ENCODE results near the gene COA8.

COA8 gene

GRCh38 chr14:103537175-103537990 is 25.4 kb upstream of the COA8 start:
- no peak for DNase-seq

GRCh38 chr14:103538291-103539055 is 24.3 kb upstream of the COA8 start:
- DNase-seq: no peak

- no peak for DNase-seq
Observed at GRCh38 chr14:103539056-103539825, 23.5 kb upstream of the COA8 start.

GRCh38 chr14:103540821-103541708 is 21.7 kb upstream of the COA8 start:
- no peak for DNase-seq

- peak; percentile 85 for DNase-seq
Observed at GRCh38 chr14:103541709-103542604, 20.8 kb upstream of the COA8 start.

GRCh38 chr14:103542605-103543088 is 20.1 kb upstream of the COA8 start:
- DNase-seq: peak; percentile 99

- peak; percentile 81 for DNase-seq
Observed at GRCh38 chr14:103543140-103543539, 19.6 kb upstream of the COA8 start.

- no peak for DNase-seq
Observed at GRCh38 chr14:103543721-103544387, 18.9 kb upstream of the COA8 start.

- DNase-seq: no peak
Observed at GRCh38 chr14:103544388-103545218, 18.2 kb upstream of the COA8 start.

- no peak for DNase-seq
Observed at GRCh38 chr14:103545219-103545914, 17.4 kb upstream of the COA8 start.

GRCh38 chr14:103545915-103546651 is 16.7 kb upstream of the COA8 start:
- DNase-seq: no peak

GRCh38 chr14:103546652-103547454 is 15.9 kb upstream of the COA8 start:
- peak; percentile 95 for DNase-seq

- no peak for DNase-seq
Observed at GRCh38 chr14:103547455-103547940, 15.3 kb upstream of the COA8 start.

GRCh38 chr14:103547941-103548462 is 14.8 kb upstream of the COA8 start:
- no peak for DNase-seq

GRCh38 chr14:103548463-103549351 is 14.1 kb upstream of the COA8 start:
- DNase-seq: no peak
